ENCODE data around the gene LDAF1. TPM values are rescaled to one million over a fixed set of nuclear protein-coding genes. Genes with fewer than 3 reads are reported as not detected.

Gene LDAF1
- total and polyA plus RNA-seq, 4 donors = 1.2 to 2.4 (median 1.7) TPM

- TF ChIP-seq RXRA (IDR thresholded peaks at IDR 0.05) = no peak
- TF ChIP-seq MAX (IDR thresholded peaks at IDR 0.05) = no peak
- TF ChIP-seq EGR1 (IDR thresholded peaks at IDR 0.05; ENCODE audit: low read depth in 2 of 2) = no peak
- TF ChIP-seq GABPA (IDR thresholded peaks at IDR 0.05 in 1 of 2, conservative IDR thresholded peaks at IDR 0.05 in 1 of 2) = no peak
- no peak for TF ChIP-seq TAF1 (conservative IDR thresholded peaks at IDR 0.05)
- TF ChIP-seq NR2F2 (IDR thresholded peaks at IDR 0.05) = no peak
- no peak for TF ChIP-seq RAD21 (IDR thresholded peaks at IDR 0.05)
- no peak for TF ChIP-seq FOXA2 (IDR thresholded peaks at IDR 0.05)
- no peak for TF ChIP-seq CTCF (IDR thresholded peaks at IDR 0.05; ENCODE audit: low read depth, low read length, missing input control)
- TF ChIP-seq ZBTB33 (IDR thresholded peaks at IDR 0.05) = no peak
- no peak for TF ChIP-seq ATF3 (IDR thresholded peaks at IDR 0.05)
- TF ChIP-seq SP1 (IDR thresholded peaks at IDR 0.05) = no peak
- no peak for TF ChIP-seq HNF4A (conservative IDR thresholded peaks at IDR 0.05)
- Histone ChIP-seq H3K36me3 (ENCODE audit: control insufficient read depth in 4 of 4, insufficient read depth in 3 of 4, low read depth in 1 of 4, low read length in 3 of 4) (no peaks in the 10 kb centered on the region), H3K27ac (ENCODE audit: low read depth in 1 of 2, low read length in 2 of 2) (no peak overlapping the region), H3K4me1 (ENCODE audit: control insufficient read depth in 4 of 4, insufficient read depth in 4 of 4, low read length in 3 of 4) (no peaks in the 10 kb centered on the region), H3K9me3 (ENCODE audit: control insufficient read depth in 4 of 4, low read length in 3 of 4) (no peaks in the 10 kb centered on the region), H3K27me3 (ENCODE audit: control insufficient read depth in 4 of 4, insufficient read depth in 4 of 4, low read length in 3 of 4) (no peaks in the 10 kb centered on the region), H3K9ac (ENCODE audit: low read depth in 1 of 2, low read length in 2 of 2) (no peak overlapping the region), H3K4me3 (ENCODE audit: low read depth in 1 of 3, low read length in 3 of 3) (no peak overlapping the region)
- DNase-seq (ENCODE audit: low spot score) = no peak
- WGBS = 70% methylated on average over 4 of the region's 4 CpGs
Measured at GRCh38 chr16:21222495-21223337, 64.2 kb downstream of the LDAF1 start.

- no peaks in the 10 kb centered on the region for H3K36me3 ChIP-seq (ENCODE audit: control insufficient read depth in 4 of 4, insufficient read depth in 3 of 4, low read depth in 1 of 4, low read length in 3 of 4)
Measured at GRCh38 chr16:21223787-21224186, 65.3 kb downstream of the LDAF1 start.

More at GRCh38 chr16:21223787-21224186, 65.3 kb downstream of the LDAF1 start:
- Histone ChIP-seq H3K4me3 (ENCODE audit: low read depth in 1 of 3, low read length in 3 of 3) (no peak overlapping the region), H3K4me1 (ENCODE audit: control insufficient read depth in 4 of 4, insufficient read depth in 4 of 4, low read length in 3 of 4) (no peaks in the 10 kb centered on the region), H3K9me3 (ENCODE audit: control insufficient read depth in 4 of 4, low read length in 3 of 4) (no peaks in the 10 kb centered on the region), H3K9ac (ENCODE audit: low read depth in 1 of 2, low read length in 2 of 2) (no peak overlapping the region), H3K27me3 (ENCODE audit: control insufficient read depth in 4 of 4, insufficient read depth in 4 of 4, low read length in 3 of 4) (no peaks in the 10 kb centered on the region), H3K27ac (ENCODE audit: low read depth in 1 of 2, low read length in 2 of 2) (no peak overlapping the region)
- WGBS = 77% methylated on average over 9 of the region's 9 CpGs
- no peak for DNase-seq (ENCODE audit: low spot score)
- TF ChIP-seq HNF4A (conservative IDR thresholded peaks at IDR 0.05) (no peak), HNF4G (IDR thresholded peaks at IDR 0.05) (no peak), ZBTB33 (IDR thresholded peaks at IDR 0.05) (no peak), FOXA1 (IDR thresholded peaks at IDR 0.05) (no peak), YY1 (IDR thresholded peaks at IDR 0.05) (no peak), SP1 (IDR thresholded peaks at IDR 0.05) (no peak), EGR1 (IDR thresholded peaks at IDR 0.05; ENCODE audit: low read depth in 2 of 2) (no peak)

Measured in liver (tissue), 9 donors.